ENCODE results near the gene TBC1D21. TPM values are rescaled to one million over a fixed set of nuclear protein-coding genes. Genes with fewer than 3 reads are reported as not detected.

TBC1D21 gene
- total and polyA plus RNA-seq, 2 of the 8 experiments (the other 6 are each of a cell fraction or from before 2014, with no cell fraction given), result not detected

DNA sequence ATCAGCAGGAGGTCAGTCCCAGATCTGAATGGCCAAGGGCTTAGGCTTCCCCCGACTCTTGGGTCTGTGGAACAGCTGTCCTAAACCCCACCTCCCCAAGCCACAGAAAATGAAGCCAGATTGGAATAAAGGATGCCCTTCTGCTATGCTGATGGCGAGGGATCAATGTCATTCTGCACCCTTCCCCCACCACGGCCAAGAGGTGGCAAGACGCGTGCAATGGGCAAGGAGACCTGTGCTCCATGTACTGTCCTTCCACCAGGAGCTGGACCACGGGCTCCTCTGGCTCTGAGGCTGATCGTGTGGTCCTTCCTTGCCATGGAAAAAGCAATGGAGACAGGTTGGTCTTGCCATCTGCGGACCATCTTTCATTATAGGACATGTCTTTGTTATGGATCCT is 32.6 kb upstream of the TBC1D21 start:
- CTCF ChIA-PET (ENCODE audit: partially characterized antibody), result interaction anchor here (1.1 to 2.4 kb wide), 7 partner anchors 20 to 60 kb away, joined by 3 to 5 read pairs (median 4); partner anchors contain the start of gene TBC1D21
- no peak overlapping the region for H3K18ac ChIP-seq (ENCODE audit: extremely low read depth, low read length)
- no peak overlapping the region for H3K4me2 ChIP-seq (ENCODE audit: insufficient read depth in 1 of 2, low read depth in 2 of 2, low read length in 2 of 2)
- no peak for FAIRE-seq
- POLR2A ChIA-PET (ENCODE audit: partially characterized antibody), result no interaction called here
- no peak overlapping the region for H3K56ac ChIP-seq (replicated peaks; ENCODE audit: insufficient read length, low read depth, low read length)
- H3K4me3 ChIP-seq (ENCODE audit: extremely low read depth in 1 of 4, insufficient read depth in 2 of 4, low read depth in 3 of 4, low read length in 4 of 4), result no peak overlapping the region
- no peaks in the 10 kb centered on the region for H3K79me2 ChIP-seq (ENCODE audit: control insufficient read depth in 1 of 2, insufficient read depth in 2 of 2, low read length in 2 of 2)
- H3K27ac ChIP-seq (ENCODE audit: low read depth, low read length), result no peak overlapping the region
- WGBS, 2 experiments (ENCODE audit: extremely low coverage in 1 of 2, insufficient coverage in 1 of 2, insufficient read length in 1 of 2, insufficient replicate concordance in 2 of 2, low coverage in 1 of 2, low lambda C conversion rate in 2 of 2, missing lambda C conversion rate in 1 of 2), result 93% methylated on average over 8 of the region's 8 CpGs; no CpG with 5 or more reads in 1 of the 2 experiments
- H4K8ac ChIP-seq (ENCODE audit: extremely low read depth, insufficient read depth, low read length), result no peak overlapping the region
- no peaks in the 10 kb centered on the region for H3K79me1 ChIP-seq (ENCODE audit: low read depth, low read length)
- H2BK15ac ChIP-seq (ENCODE audit: low read length), result no peak overlapping the region
- H2AK5ac ChIP-seq (ENCODE audit: low read depth, low read length), result no peak overlapping the region
- no peak for DNase-seq (ENCODE audit: low read depth in 1 of 2, low spot score in 2 of 2)
- no peak overlapping the region for H2BK20ac ChIP-seq (ENCODE audit: low read length)
- peak overlapping the region; percentile 32; the same call in 1 of the 2 replicates for H2BK12ac ChIP-seq (ENCODE audit: low read depth, low read length)
- peaks cover 0 to 2% (median under 1%) of the 10 kb centered on the region in 4 experiments; a peak in 1 of 7 replicates for H3K27me3 ChIP-seq (replicated peaks in 1 of 4; ENCODE audit: control insufficient read depth in 3 of 4, extremely low read depth in 1 of 4, insufficient read depth in 3 of 4, low read length in 3 of 4)
- H3K4me1 ChIP-seq (replicated peaks in 1 of 4; ENCODE audit: control insufficient read depth in 3 of 4, insufficient read depth in 4 of 4, low read length in 3 of 4), result peaks cover 0 to 11% (median 5%) of the 10 kb centered on the region in 4 experiments; a peak in 5 of 7 replicates
- H4K91ac ChIP-seq (replicated peaks; ENCODE audit: insufficient read length, low read length), result no peak overlapping the region
- no peak overlapping the region for H3K4ac ChIP-seq (replicated peaks; ENCODE audit: insufficient read length, low read depth, low read length)
- no peaks in the 10 kb centered on the region for H3K9me3 ChIP-seq (ENCODE audit: insufficient read depth in 2 of 2, low read depth in 1 of 2, low read length in 1 of 2)
- no peak overlapping the region for H3K9ac ChIP-seq (replicated peaks in 1 of 4; ENCODE audit: extremely low read depth in 1 of 4, low read depth in 3 of 4, low read length in 3 of 4)
- H3K14ac ChIP-seq (ENCODE audit: insufficient read length), result no peak overlapping the region
- no peaks in the 10 kb centered on the region for H4K20me1 ChIP-seq (replicated peaks in 1 of 2; ENCODE audit: control insufficient read depth in 1 of 2, insufficient read depth in 2 of 2, low read length in 2 of 2)
- H3K23me2 ChIP-seq (ENCODE audit: low read depth, low read length), result no peaks in the 10 kb centered on the region
- no peaks in the 10 kb centered on the region for H3K36me3 ChIP-seq (ENCODE audit: control insufficient read depth in 2 of 4, insufficient read depth in 4 of 4, low read length in 3 of 4)
- no peak overlapping the region for H4K5ac ChIP-seq (ENCODE audit: insufficient read length, low read depth, low read length)
- no peak overlapping the region for H2AFZ ChIP-seq (ENCODE audit: low read length)
- no peak overlapping the region for H3K23ac ChIP-seq (ENCODE audit: insufficient read length)
- H2BK120ac ChIP-seq (replicated peaks; ENCODE audit: low read depth, low read length), result no peak overlapping the region
- no peak overlapping the region for H2BK5ac ChIP-seq (ENCODE audit: low read depth, low read length)
- TF ChIP-seq SUZ12 (IDR thresholded peaks at IDR 0.05; ENCODE audit: low read length) (no peak), TEAD4 (IDR thresholded peaks at IDR 0.05; ENCODE audit: low read depth, low read length) (no peak), SIX5 (IDR thresholded peaks at IDR 0.05; ENCODE audit: low read depth, low read length) (no peak), RNF2 (IDR thresholded peaks at IDR 0.05; ENCODE audit: borderline replicate concordance, low read depth, low read length, missing control alignments, poor library complexity, severe bottlenecking) (no peak), NRF1 (IDR thresholded peaks at IDR 0.05; ENCODE audit: low read depth, low read length) (no peak), HDAC6 (IDR thresholded peaks at IDR 0.05; ENCODE audit: low read depth, low read length) (no peak), RAD21 (IDR thresholded peaks at IDR 0.05 in 1 of 2, conservative IDR thresholded peaks at IDR 0.05 in 1 of 2; ENCODE audit: low read depth in 2 of 2, low read length in 2 of 2) (no peak), JUN (IDR thresholded peaks at IDR 0.05; ENCODE audit: low read depth, low read length) (no peak), CBX5 (IDR thresholded peaks at IDR 0.05; ENCODE audit: low read depth, low read length) (no peak), POU5F1 (IDR thresholded peaks at IDR 0.05; ENCODE audit: low read depth, low read length) (no peak), SIN3A (conservative IDR thresholded peaks at IDR 0.05 in 1 of 2, IDR thresholded peaks at IDR 0.05 in 1 of 2; ENCODE audit: low read depth in 1 of 2, low read length in 2 of 2) (no peak)
- TF ChIP-seq, protein P1, sequence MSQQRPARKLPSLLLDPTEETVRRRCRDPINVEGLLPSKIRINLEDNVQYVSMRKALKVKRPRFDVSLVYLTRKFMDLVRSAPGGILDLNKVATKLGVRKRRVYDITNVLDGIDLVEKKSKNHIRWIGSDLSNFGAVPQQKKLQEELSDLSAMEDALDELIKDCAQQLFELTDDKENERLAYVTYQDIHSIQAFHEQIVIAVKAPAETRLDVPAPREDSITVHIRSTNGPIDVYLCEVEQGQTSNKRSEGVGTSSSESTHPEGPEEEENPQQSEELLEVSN (IDR thresholded peaks at IDR 0.05), result no peak
- TF ChIP-seq, protein P2, sequence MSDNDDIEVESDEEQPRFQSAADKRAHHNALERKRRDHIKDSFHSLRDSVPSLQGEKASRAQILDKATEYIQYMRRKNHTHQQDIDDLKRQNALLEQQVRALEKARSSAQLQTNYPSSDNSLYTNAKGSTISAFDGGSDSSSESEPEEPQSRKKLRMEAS (IDR thresholded peaks at IDR 0.05), result no peak

All from H1 (cell line).